GM18870 (cell line): ENCODE measurements around the gene RNF13.
A peak's percentile ranks its signal among the peaks of the same experiment; 100 is the strongest.
"Not testable (repeated sequence)": the region's sequence is repeated elsewhere in the genome, so short reads cannot be mapped to it uniquely, and the experiment has no call there.

Experiments
- ATAC-seq: cut with Tn5 transposase; IDR thresholded peaks from one replicate; pipeline ENCODE4 v1.9.1; 2021; ENCODE audit warnings: moderate library complexity; ENCODE audit not compliant: unreplicated experiment

RNF13 gene

DNA sequence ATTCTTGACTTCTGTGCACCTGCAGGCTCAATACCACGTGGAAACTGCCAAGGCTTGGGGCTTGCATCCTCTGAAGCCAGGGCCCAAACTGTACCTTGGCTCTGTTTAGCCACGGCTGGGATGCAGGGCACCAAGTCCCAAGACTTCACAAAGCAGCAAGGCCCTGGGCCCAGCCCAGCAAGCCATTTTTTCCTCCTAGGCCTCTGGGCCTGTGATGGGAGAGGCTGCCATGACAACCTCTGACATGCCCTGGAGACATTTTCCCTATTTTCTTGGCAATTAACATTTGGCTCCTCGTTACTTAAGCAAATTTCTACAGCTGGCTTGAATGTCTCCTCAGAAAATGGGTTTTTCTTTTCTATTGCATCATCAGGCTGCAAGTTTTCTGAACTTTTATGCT, 25.5 kb downstream of the RNF13 start:
- not testable (repeated sequence) for ATAC-seq

GRCh38 chr3:149839469-149839868, 26.5 kb downstream of the RNF13 start:
- not testable (repeated sequence) for ATAC-seq

DNA sequence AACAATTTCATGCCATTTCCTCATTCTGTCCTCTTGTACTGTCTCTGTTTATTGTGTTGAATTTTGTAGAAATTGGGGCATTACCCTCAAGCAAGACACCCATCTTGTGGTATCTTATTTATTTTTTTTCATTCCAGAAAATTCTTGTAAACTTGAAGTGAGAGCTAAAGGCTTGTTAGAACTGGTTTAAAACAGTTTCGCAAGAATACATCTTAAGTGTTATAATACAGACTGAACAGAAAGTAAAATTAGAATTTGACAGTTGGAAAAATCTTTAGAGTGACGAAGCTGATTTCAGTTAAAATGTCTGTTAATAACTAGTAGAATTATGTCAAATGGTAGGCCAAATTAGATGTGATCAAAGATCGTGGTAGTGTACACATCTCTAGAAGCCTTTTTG, 26.9 kb downstream of the RNF13 start:
- ATAC-seq = no peak

- ATAC-seq = no peak
Observed at GRCh38 chr3:149843502-149843901, 30.5 kb downstream of the RNF13 start.

GRCh38 chr3:149844091-149844490, 31.1 kb downstream of the RNF13 start:
- ATAC-seq = no peak

DNA sequence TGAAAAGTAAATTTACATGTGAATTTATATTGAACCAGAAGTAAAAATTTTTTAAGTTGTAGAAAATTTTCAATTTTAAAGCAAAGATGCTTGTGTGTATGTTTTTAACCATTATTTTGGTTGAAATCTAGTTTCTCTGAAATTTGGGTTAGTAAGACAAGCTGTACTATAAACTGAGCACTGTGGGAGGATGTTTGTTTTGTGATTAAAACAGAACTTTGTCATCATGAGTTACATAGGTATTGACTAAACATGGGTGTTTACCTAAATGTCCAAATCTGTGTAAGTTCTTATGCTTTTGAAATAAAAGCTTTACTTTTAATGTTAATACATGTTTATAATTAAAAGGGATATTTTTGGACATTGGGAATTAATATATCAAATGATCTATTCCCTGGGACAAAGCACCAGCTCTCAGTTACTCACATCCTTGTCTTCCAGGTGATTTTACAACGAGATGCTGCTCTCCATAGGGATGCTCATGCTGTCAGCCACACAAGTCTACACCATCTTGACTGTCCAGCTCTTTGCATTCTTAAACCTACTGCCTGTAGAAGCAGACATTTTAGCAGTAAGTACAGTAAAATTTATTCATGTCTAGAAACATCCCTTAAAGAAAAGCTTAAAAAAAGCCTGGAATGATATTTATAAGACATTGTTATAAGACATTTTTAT, 32.7 kb downstream of the RNF13 start:
- no peak for ATAC-seq

DNA sequence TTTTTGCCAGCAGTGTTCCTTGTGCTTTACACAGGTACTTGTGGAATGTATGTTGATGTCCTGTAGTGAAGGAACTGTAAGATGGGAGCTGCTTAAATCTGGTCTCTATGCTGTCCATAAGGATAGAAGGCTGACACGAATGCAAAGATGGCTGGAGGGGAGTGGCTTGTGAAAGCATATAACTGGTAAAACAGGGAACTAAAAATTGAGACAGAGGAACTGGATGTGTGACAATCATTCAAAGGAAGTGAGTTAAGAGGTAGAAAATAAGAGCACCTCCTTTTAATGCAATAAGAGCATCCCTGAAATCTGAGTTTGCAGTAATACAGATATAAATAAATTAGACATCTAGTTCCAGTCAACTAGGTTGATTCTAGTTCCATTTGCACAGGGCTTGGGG, 35.2 kb downstream of the RNF13 start:
- no peak for ATAC-seq

DNA sequence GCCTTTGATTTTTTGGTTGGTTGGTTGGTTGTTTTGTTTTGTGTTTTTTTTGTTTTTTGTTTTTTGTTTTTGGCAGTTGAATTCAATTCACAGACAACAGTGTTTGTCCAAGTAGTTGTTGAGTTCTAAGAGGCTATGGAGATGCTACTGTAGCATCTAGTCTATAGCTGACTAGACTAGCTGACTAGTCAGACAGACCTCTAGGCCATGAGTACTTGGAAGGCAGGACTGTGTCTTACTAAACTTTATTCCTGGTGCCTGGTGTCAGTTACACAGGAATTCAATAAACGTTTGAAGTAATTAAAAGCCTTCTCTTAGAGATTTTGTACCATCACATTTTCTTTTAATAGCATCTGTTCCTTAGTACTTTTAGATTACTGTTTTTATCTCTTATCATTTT, 35.7 kb downstream of the RNF13 start:
- no peak for ATAC-seq

DNA sequence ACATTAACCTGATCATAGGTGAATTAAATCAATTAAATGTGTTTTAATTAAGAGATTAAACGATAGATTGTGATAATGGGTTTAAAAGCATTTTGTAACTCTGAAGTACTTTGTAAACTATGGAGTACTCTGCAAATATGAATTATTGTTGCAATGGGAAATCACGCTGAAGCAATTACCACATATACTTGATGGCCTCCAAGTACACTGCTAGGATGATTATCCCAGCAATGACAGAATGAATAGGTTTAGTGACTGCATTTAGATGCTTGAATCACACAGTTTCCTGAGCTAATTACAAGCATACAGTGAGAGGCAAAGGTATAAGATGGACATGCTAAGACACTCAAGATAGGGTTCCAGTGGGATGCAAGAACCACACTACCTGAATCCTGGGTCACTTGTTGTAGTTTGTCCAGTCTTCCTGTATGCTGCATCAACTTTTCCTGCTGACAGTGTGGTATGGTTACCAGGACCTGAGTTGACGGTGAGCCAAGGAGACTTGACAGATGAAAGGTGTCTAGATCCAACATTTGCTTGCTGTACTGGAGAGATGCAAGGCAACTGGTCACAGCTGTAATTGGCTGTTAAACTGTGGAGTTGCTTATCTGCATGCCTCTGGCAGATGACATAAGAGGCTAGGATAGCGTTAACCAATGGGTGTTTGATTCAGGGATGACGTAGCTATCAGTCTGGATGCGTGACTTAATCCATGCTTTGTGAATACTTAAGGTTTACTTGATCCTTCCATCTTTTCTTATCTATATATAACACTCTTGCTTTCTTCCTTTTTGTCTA, 38.0 kb downstream of the RNF13 start:
- ATAC-seq = no peak

DNA sequence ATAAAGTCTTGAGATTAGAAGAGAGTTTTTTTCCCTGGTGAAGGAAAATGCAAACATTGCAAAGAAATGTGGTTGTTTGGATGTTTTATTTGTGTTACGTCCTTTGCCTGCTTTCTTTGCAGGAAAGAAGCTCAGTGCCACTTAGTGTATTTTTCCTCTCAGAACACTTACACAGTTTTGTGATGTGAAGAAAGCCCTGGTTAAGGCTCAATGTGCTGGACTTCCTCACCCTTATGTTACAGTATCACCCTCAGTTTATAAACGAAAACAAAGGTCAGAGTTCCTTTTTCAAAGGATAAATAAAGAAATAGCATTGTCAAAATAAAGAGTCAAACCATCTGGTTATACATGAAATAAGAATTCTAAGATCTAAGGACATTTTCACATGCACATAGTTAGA, 45.9 kb downstream of the RNF13 start:
- no peak for ATAC-seq

DNA sequence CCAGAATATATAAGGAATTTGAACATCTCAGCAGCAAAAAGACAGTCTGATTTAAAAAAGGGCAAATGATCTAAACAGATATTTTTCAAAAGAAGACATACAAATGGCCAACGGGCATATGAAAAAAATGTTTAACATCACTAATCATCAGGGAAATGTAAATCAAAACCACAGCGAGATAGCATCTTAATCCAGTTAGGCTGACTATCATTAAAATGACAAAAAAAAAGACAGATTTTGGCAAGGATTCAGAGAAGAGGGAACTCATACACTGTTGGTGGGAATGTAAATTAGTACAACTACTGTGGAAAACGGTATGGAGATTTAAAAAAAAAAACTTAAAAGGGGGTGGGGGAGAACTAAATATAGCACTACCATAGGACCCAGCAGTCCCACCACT, 47.9 kb downstream of the RNF13 start:
- ATAC-seq = no peak

- no peak for ATAC-seq
Observed at GRCh38 chr3:149867563-149867962, 54.5 kb downstream of the RNF13 start.

DNA sequence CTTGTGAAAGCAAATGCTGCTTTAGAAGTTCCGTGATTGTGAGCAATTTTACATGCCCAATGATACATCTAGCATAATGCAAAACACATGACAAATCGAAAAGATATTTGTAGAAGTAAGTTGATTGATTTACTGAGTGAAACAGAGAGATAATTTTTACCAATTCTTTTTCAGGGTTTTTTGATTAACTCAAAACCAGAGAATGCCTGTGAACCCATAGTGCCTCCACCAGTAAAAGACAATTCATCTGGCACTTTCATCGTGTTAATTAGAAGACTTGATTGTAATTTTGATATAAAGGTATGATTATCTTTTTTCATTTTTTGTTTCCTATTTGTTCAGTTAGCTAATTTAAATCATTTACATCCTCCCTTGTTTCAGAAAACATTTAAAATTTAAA, 58.8 kb downstream of the RNF13 start:
- ATAC-seq = no peak

- ATAC-seq = no peak
Observed at GRCh38 chr3:149872589-149872988, 59.6 kb downstream of the RNF13 start.

DNA sequence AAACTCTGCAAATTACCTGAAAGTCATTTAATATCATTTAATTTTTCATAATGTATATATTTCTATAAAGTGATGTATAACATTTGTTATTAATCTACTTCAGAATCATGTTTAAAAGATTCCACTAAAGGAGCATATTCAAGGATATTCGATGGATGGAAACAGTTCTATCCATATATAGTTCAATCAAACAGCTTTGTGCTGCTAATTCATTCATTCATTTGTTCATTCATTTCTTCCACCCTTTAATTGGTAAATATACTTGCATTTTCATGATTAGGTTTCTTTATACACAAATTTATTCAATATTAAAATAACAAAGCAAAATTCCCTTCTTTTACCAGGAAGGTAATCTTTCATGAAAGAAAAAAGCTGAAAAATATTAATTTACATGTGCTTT, 64.7 kb downstream of the RNF13 start:
- ATAC-seq = no peak

DNA sequence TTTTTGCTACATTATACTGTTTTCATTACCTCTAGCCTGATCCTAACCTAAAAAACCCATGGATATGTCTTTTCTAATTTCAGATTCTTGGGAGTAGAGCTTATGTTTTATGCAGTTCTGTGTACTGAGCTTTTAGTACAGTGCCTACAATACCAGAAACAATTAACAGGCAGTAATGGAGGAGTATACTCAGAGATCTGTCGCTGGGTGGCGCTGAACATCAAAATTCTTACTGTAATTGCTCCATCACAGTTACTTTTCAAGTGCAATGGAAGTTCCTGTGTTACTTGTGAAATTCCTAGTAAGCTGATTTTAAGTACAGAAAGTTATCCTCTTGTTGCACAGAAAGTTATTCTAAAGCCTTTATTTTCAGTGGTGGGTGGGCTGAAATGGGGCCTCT, 66.9 kb downstream of the RNF13 start:
- ATAC-seq = peak; percentile 60

GRCh38 chr3:149881879-149882278, 68.9 kb downstream of the RNF13 start:
- ATAC-seq = no peak

DNA sequence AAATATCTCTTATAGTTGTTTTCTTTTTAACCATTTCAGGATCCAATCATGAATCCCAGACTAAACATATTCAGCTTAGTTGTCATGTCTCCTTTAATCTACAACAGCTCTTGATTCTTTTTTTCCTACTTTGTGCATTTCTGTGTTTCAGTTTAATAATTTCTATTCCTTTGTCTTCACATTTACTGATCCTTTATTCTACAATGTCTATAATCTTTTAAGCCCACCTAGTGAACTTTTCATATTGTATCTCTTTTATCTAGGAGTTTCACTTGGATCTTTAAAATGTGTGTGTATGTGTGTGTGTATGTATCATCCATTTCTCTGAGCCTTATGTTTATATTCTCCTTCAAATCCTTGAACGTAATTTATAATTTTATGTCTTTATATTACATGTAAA, 70.1 kb downstream of the RNF13 start:
- ATAC-seq = no peak

DNA sequence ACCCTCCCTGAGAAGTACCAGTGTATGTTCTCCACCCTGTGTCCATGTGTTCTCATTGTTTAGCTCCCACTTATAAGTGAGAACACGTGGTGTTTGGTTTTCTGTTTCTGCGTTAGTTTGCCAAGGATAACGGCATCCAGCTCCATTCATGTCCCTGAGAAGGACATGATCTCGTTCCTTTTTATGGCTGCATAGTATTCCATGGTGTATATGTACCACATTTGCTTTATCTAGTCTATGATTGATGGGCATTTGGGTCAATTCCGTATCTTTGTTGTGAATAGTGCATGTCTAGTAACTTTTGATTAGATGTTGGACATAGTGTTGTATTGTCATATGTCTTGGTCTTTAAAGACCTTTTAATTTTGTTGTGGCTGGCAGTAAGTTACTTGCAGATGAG, 70.8 kb downstream of the RNF13 start:
- ATAC-seq = not testable (repeated sequence)

DNA sequence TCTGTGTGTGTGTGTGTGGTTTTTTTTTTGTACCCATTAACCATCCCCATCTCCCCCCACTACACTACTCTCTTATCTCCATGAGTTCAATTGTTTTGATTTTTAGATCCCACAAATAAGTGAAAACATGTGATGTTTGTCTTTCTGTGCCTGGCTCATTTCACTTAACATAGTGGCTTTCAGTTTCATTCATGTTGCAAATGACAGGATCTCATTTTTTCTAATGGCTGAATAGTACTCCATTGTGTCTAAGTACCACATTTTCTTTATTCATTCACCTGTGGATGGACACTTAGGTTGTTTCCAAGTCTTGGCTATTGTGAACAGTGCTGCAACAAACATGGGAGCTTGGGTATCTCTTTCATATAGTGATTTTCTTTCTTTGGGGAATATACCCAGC, 71.8 kb downstream of the RNF13 start:
- not testable (repeated sequence) for ATAC-seq

GRCh38 chr3:149886957-149887356, 73.9 kb downstream of the RNF13 start:
- no peak for ATAC-seq

DNA sequence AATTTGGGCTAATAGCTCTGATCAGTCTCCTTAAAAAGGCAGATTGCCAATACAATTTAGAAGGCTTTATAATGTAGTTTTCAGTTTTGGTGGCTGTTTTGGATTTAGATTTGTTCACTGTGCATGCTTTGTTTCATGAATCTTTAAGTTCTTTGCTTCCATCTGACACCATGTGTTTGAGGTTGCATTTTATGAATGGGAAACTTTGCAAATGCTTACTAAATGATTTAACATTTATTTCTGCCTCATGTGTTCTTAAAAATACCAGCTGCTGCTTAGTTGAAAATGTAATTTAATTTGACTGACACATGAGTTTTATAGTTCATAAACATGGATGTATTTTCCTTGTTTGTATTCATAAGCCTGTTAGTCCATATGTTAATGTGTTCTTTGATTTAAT, 78.6 kb downstream of the RNF13 start:
- ATAC-seq = no peak

- ATAC-seq = no peak
Observed at GRCh38 chr3:149892371-149892770, 79.4 kb downstream of the RNF13 start.
